Keratinocyte (primary cell): ENCODE measurements around the gene CRAMP1. TPM values are rescaled to one million over a fixed set of nuclear protein-coding genes. Genes with fewer than 3 reads are reported as not detected.
A peak's percentile ranks its signal among the peaks of the same experiment; 100 is the strongest.
"Not testable (repeated sequence)": the region's sequence is repeated elsewhere in the genome, so short reads cannot be mapped to it uniquely, and the experiment has no call there.

Experiments
- DNase-seq: peaks from one replicate; pipeline ENCODE4 v3.0.0-alpha.2; 2011; ENCODE audit warnings: low read depth, missing footprints, low spot score
- FAIRE-seq: peaks from 2 replicates; lab custom pipeline; 2011; peaks lifted over from hg19 to GRCh38; lab: Jason Lieb, UNC
- H2AFZ ChIP-seq: 2 replicates; pipeline ENCODE4 v1.6.0; 2012; ENCODE audit warnings: low read length, control low read depth, inconsistent platforms; ENCODE audit not compliant: control insufficient read depth
- H3K27ac ChIP-seq: 2 replicates; pipeline ENCODE4 v1.5.1; 2011; ENCODE audit warnings: low read length; ENCODE audit not compliant: control insufficient read depth, insufficient read depth
- H3K27me3 ChIP-seq: 3 replicates; pipeline ENCODE4 v1.6.0; 2011; ENCODE audit warnings: low read length; ENCODE audit not compliant: control insufficient read depth, insufficient read depth; ENCODE audit errors: extremely low read depth
- H3K36me3 ChIP-seq, 2 experiments: 2 replicates in 1 of 2; 3 replicates in 1 of 2; pipeline ENCODE4 v1.5.1; 2011; ENCODE audit warnings: low read length in 2 of 2, mild to moderate bottlenecking in 1 of 2; ENCODE audit not compliant: control insufficient read depth in 2 of 2, insufficient read depth in 2 of 2; ENCODE audit errors: extremely low read depth in 1 of 2
- H3K4me1 ChIP-seq: 3 replicates; pipeline ENCODE4 v1.5.1; 2011; ENCODE audit warnings: low read length; ENCODE audit not compliant: control insufficient read depth, insufficient read depth; ENCODE audit errors: extremely low read depth
- H3K4me2 ChIP-seq: 3 replicates; pipeline ENCODE4 v1.6.0; 2011; ENCODE audit warnings: low read depth, low read length; ENCODE audit not compliant: control insufficient read depth, insufficient read depth; ENCODE audit errors: extremely low read depth
- H3K4me3 ChIP-seq, 3 experiments: fragments of 200-600 bp in 1 of 3; sonication (generic) in 1 of 3; 2 replicates in 2 of 3; 3 replicates in 1 of 3; pipeline ENCODE4 v1.5.1; 2011 to 2016; ENCODE audit warnings: low read length in 3 of 3, mild to moderate bottlenecking in 3 of 3, control low read depth in 2 of 3, inconsistent platforms in 1 of 3, low read depth in 1 of 3, mixed read lengths in 1 of 3, mixed run types in 1 of 3, moderate library complexity in 1 of 3; ENCODE audit not compliant: control insufficient read depth in 2 of 3, insufficient read depth in 2 of 3; ENCODE audit errors: extremely low read depth in 1 of 3
- H3K79me2 ChIP-seq: 2 replicates; pipeline ENCODE4 v1.6.0; 2012; ENCODE audit warnings: low read length; ENCODE audit not compliant: control insufficient read depth, insufficient read depth
- H3K9ac ChIP-seq: 3 replicates; pipeline ENCODE4 v1.6.0; 2011; ENCODE audit warnings: low read length; ENCODE audit not compliant: control insufficient read depth, insufficient read depth; ENCODE audit errors: extremely low read depth
- H3K9me1 ChIP-seq: 3 replicates; pipeline ENCODE4 v1.6.0; 2011; ENCODE audit warnings: low read length; ENCODE audit not compliant: control insufficient read depth, insufficient read depth; ENCODE audit errors: extremely low read depth
- H3K9me3 ChIP-seq: 2 replicates; pipeline ENCODE4 v1.5.1; 2012; ENCODE audit warnings: low read depth, low read length; ENCODE audit not compliant: control insufficient read depth
- H4K20me1 ChIP-seq: 3 replicates; pipeline ENCODE4 v1.6.0; 2011; ENCODE audit warnings: low read length; ENCODE audit not compliant: control insufficient read depth, insufficient read depth; ENCODE audit errors: extremely low read depth
- EZH2 ChIP-seq: IDR thresholded peaks from one replicate; pipeline ENCODE4 v1.6.1; 2012; ENCODE audit warnings: inconsistent platforms, mild to moderate bottlenecking, low read length, moderate library complexity
- dilution Hi-C: fragments of 300-500 bp; cut with MboI; formaldehyde crosslinking; loops from one replicate; pipeline ENCODE4 v1.7.0; 2020; ENCODE audit warnings: low sequenced_read_pairs; ENCODE audit not compliant: extremely low pct_ligation_motif_present
- polyA plus RNA-seq, 5 experiments: library from polyadenylated mRNA; depleted of rRNA in 3 of 5; stranded (reverse) in 3 of 5; stranded (forward) in 1 of 5; unstranded in 1 of 5; fragments of >200 nt; gene quantifications; 1 replicate in 1 of 5; 2 replicates in 3 of 5; 3 replicates in 1 of 5; pipeline versions ENCODE4 v1.2.1 to v1.2.3, GENCODE V29; 2011 to 2012; ENCODE audit warnings: missing spikeins in 2 of 5, low read depth in 1 of 5, low replicate concordance in 1 of 5
- TF ChIP-seq, protein P1 (sequence below), 3 experiments: IDR thresholded peaks in 1 of 3; conservative IDR thresholded peaks in 1 of 3; optimal IDR thresholded peaks in 1 of 3; 2 replicates in 2 of 3; 3 replicates in 1 of 3; pipeline versions ENCODE3 to v1.5.1; 2011; ENCODE audit warnings: low read length in 3 of 3, mild to moderate bottlenecking in 3 of 3, moderate library complexity in 2 of 3, control low read depth in 1 of 3, inconsistent platforms in 1 of 3; ENCODE audit not compliant: insufficient read depth in 2 of 3; ENCODE audit errors: extremely low read depth in 1 of 3

The CRAMP1 gene
- polyA plus RNA-seq, 1 donor (not counting 4 experiments of a cell fraction or from before 2014, with no cell fraction given): 6.5 TPM

DNA sequence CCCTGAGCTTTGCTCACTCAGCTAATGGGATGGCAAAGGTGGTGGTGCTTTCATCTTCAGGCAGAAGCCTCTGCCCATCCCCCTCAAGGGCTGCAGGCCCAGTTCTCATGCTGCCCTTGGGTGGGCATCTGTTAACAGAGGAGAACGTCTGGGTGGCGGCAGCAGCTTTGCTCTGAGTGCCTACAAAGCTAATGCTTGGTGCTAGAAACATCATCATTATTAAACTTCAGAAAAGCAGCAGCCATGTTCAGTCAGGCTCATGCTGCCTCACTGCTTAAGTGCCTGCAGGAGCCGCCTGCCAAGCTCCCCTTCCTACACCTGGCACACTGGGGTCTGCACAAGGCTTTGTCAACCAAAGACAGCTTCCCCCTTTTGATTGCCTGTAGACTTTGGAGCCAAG lies 88.1 kb downstream of the CRAMP1 start:
- no peaks in the 10 kb centered on the region for H4K20me1 ChIP-seq
- H3K9ac ChIP-seq: no peak overlapping the region
- H2AFZ ChIP-seq: no peak overlapping the region
- H3K4me3 ChIP-seq: no peak overlapping the region
- H3K27ac ChIP-seq: no peak overlapping the region
- H3K9me1 ChIP-seq: no peaks in the 10 kb centered on the region
- peaks cover 7% of the 10 kb centered on the region for H3K79me2 ChIP-seq
- peaks cover 32 to 50% of the 10 kb centered on the region in 2 experiments for H3K36me3 ChIP-seq
- H3K4me1 ChIP-seq: peaks cover 39% of the 10 kb centered on the region
- no peak overlapping the region for H3K4me2 ChIP-seq
- dilution Hi-C loops: no loop called here
- no peak for FAIRE-seq
- H3K9me3 ChIP-seq: peaks cover 5% of the 10 kb centered on the region
- TF ChIP-seq, protein P1, sequence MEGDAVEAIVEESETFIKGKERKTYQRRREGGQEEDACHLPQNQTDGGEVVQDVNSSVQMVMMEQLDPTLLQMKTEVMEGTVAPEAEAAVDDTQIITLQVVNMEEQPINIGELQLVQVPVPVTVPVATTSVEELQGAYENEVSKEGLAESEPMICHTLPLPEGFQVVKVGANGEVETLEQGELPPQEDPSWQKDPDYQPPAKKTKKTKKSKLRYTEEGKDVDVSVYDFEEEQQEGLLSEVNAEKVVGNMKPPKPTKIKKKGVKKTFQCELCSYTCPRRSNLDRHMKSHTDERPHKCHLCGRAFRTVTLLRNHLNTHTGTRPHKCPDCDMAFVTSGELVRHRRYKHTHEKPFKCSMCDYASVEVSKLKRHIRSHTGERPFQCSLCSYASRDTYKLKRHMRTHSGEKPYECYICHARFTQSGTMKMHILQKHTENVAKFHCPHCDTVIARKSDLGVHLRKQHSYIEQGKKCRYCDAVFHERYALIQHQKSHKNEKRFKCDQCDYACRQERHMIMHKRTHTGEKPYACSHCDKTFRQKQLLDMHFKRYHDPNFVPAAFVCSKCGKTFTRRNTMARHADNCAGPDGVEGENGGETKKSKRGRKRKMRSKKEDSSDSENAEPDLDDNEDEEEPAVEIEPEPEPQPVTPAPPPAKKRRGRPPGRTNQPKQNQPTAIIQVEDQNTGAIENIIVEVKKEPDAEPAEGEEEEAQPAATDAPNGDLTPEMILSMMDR (optimal IDR thresholded peaks at IDR 0.05 in 1 of 3, IDR thresholded peaks at IDR 0.05 in 1 of 3, conservative IDR thresholded peaks at IDR 0.05 in 1 of 3; ENCODE audit: extremely low read depth in 1 of 3, insufficient read depth in 2 of 3, low read length in 3 of 3): no peak
- no peak for TF ChIP-seq EZH2
- no peaks in the 10 kb centered on the region for H3K27me3 ChIP-seq
- DNase-seq: no peak

DNA sequence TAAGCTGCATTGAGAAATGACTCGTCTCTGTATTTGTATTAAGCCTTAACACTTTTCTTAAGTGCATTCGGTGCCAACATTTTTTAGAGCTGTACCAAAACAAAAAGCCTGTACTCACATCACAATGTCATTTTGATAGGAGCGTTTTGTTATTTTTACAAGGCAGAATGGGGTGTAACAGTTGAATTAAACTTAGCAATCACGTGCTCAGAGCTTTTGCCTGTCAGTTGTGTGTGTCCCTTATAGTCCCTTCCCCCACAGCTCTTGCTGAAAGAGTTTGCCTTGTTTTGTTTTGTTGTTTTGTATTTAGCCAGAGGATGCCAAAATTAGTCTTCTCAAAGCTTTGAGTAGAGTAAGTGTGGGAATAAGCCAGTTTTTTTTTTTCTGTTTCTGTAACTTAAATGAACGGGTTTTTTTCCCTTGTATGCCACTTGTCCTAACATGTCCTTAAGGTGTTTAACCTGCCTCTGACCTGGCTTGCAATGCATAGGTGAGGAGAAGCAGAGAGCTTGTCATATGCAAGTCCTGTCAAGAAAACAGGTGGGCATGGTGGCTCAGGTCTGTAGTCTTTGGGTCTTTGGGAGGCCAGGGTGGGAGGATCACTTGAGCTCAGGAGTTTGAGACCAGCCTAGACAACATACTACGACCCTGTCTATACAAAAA lies 89.2 kb downstream of the CRAMP1 start:
- DNase-seq: no peak
- TF ChIP-seq, protein P1 (optimal IDR thresholded peaks at IDR 0.05 in 1 of 3, IDR thresholded peaks at IDR 0.05 in 1 of 3, conservative IDR thresholded peaks at IDR 0.05 in 1 of 3; ENCODE audit: extremely low read depth in 1 of 3, insufficient read depth in 2 of 3, low read length in 3 of 3): no peak
- TF ChIP-seq EZH2: no peak
- peaks cover 6% of the 10 kb centered on the region for H3K79me2 ChIP-seq
- peak; percentile 63 for FAIRE-seq
- peaks cover 39% of the 10 kb centered on the region for H3K4me1 ChIP-seq
- dilution Hi-C loops: no loop called here
- H2AFZ ChIP-seq: no peak overlapping the region
- H3K27me3 ChIP-seq: no peaks in the 10 kb centered on the region
- H3K4me2 ChIP-seq: peak overlapping the region; percentile 29
- peak overlapping the region; percentile 63 for H3K27ac ChIP-seq
- H3K4me3 ChIP-seq: no peak overlapping the region
- peaks cover 5% of the 10 kb centered on the region for H3K9me3 ChIP-seq
- peaks cover 32 to 50% of the 10 kb centered on the region in 2 experiments for H3K36me3 ChIP-seq
- H3K9me1 ChIP-seq: no peaks in the 10 kb centered on the region
- no peaks in the 10 kb centered on the region for H4K20me1 ChIP-seq
- H3K9ac ChIP-seq: peak overlapping the region; percentile 47

DNA sequence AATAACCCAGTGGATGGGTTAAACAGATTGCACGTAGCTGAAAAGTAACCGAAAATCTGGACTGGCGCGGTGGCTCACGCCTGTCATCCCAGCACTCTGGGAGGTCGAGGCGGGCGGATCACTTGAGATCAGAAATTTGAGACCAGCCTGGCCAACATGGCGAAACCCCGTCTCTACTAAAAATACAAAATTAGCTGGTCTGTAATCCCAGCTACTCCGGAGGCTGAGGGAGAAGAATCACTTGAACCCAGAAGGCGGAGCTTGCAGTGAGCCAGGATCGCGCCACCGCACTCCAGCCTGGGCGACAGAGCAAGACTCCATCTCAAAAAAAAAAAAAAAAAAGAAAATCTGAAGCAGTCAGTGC lies 93.1 kb downstream of the CRAMP1 start:
- dilution Hi-C loops, DNase-seq, H3K9me3 ChIP-seq, H4K20me1 ChIP-seq, H3K9me1 ChIP-seq, H2AFZ ChIP-seq, H3K27me3 ChIP-seq, FAIRE-seq: not testable (repeated sequence)
- Histone ChIP-seq H3K36me3 (peaks cover 10 to 21% of the 10 kb centered on the region in 2 experiments), H3K4me2 (peak overlapping the region; percentile 85), H3K9ac (peak overlapping the region; percentile 90), H3K4me1 (peaks cover 46% of the 10 kb centered on the region), H3K4me3 (peak overlapping the region; percentile 71 to 93 (median 80)), H3K79me2 (peaks cover 38% of the 10 kb centered on the region), H3K27ac (peak overlapping the region; percentile 88)
